ENCODE measurements around the gene SDC1.

Gene SDC1

GRCh38 chr2:20178249-20178607 is 46.7 kb downstream of the SDC1 start:
- no peak for TF ChIP-seq CTCF (IDR thresholded peaks at IDR 0.05; ENCODE audit: low read depth, low read length, missing control alignments)
- no peak for DNase-seq (ENCODE audit: extremely low read depth, low read depth)

GRCh38 chr2:20177556-20178248 is 47.2 kb downstream of the SDC1 start:
- no peak overlapping the region for H3K4me3 ChIP-seq (replicated peaks; ENCODE audit: low read depth, low read length)
- no peak for TF ChIP-seq CTCF (IDR thresholded peaks at IDR 0.05; ENCODE audit: low read depth, low read length, missing control alignments)
- DNase-seq (ENCODE audit: extremely low read depth, low read depth) = no peak

More at GRCh38 chr2:20178249-20178607, 46.7 kb downstream of the SDC1 start:
- no peak overlapping the region for H3K4me3 ChIP-seq (replicated peaks; ENCODE audit: low read depth, low read length)

- H3K4me3 ChIP-seq (replicated peaks; ENCODE audit: low read depth, low read length) = no peak overlapping the region
- TF ChIP-seq CTCF (IDR thresholded peaks at IDR 0.05; ENCODE audit: low read depth, low read length, missing control alignments) = no peak
- DNase-seq (ENCODE audit: extremely low read depth, low read depth) = no peak
These were observed 48.2 kb downstream of the SDC1 start for GRCh38 chr2:20176760-20177159.

GRCh38 chr2:20175931-20176330 is 49.0 kb downstream of the SDC1 start:
- H3K4me3 ChIP-seq (replicated peaks; ENCODE audit: low read depth, low read length) = no peak overlapping the region
- TF ChIP-seq CTCF (IDR thresholded peaks at IDR 0.05; ENCODE audit: low read depth, low read length, missing control alignments) = no peak
- no peak for DNase-seq (ENCODE audit: extremely low read depth, low read depth)

- no peak overlapping the region for H3K4me3 ChIP-seq (replicated peaks; ENCODE audit: low read depth, low read length)
- TF ChIP-seq CTCF (IDR thresholded peaks at IDR 0.05; ENCODE audit: low read depth, low read length, missing control alignments) = no peak
- DNase-seq (ENCODE audit: extremely low read depth, low read depth) = no peak
These were observed 49.7 kb downstream of the SDC1 start for GRCh38 chr2:20175267-20175666.

- TF ChIP-seq CTCF (IDR thresholded peaks at IDR 0.05; ENCODE audit: low read depth, low read length, missing control alignments) = no peak
These were observed 50.5 kb downstream of the SDC1 start for GRCh38 chr2:20174410-20174809.

More at GRCh38 chr2:20174410-20174809, 50.5 kb downstream of the SDC1 start:
- no peak for DNase-seq (ENCODE audit: extremely low read depth, low read depth)
- H3K4me3 ChIP-seq (replicated peaks; ENCODE audit: low read depth, low read length) = no peak overlapping the region
